ENCODE results near the gene TMX4.

Gene TMX4

DNA sequence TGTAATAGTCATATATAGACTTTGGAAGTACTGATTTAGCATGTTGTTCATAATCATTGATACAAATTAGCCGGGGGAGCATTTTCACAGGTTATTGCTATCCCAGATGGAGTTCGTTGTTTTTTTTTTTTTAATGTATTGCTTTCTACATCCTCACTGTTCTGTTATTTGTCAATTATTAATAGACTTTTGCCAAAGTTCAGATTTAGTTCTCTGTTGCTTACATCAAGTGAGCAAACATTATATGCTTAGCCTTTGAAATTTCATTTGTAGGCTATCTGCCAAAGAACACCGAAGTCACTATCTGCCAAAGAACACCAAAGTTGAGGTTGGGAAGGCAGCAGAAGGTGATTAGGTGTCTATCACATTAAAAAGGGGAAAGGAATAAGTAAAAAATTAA is 79.2 kb downstream of the TMX4 start, which contains the start of gene HAO1:
HAO1 (minus strand) TSS at position 118 of the 400 bp plus-strand sequence; CDS start at position 82, 36 bp downstream.
- POLR2A ChIA-PET: no interaction called here
- CTCF ChIA-PET: interaction anchor here (0.6 to 0.9 kb wide), 3 partner anchors 26 to 782 kb away, joined by 3 to 4 read pairs (median 3); no protein-coding TSS in a partner anchor
- no peak for TF ChIP-seq ZBTB21 (tag by site-specific recombination; IDR thresholded peaks at IDR 0.05)
- TF ChIP-seq ZNF184 (tag by site-specific recombination; IDR thresholded peaks at IDR 0.05): no peak
- no peak for TF ChIP-seq ZNF114 (tag by site-specific recombination; IDR thresholded peaks at IDR 0.05)
- TF ChIP-seq KLF16 (tag by site-specific recombination; IDR thresholded peaks at IDR 0.05): no peak
- TF ChIP-seq, protein P1, sequence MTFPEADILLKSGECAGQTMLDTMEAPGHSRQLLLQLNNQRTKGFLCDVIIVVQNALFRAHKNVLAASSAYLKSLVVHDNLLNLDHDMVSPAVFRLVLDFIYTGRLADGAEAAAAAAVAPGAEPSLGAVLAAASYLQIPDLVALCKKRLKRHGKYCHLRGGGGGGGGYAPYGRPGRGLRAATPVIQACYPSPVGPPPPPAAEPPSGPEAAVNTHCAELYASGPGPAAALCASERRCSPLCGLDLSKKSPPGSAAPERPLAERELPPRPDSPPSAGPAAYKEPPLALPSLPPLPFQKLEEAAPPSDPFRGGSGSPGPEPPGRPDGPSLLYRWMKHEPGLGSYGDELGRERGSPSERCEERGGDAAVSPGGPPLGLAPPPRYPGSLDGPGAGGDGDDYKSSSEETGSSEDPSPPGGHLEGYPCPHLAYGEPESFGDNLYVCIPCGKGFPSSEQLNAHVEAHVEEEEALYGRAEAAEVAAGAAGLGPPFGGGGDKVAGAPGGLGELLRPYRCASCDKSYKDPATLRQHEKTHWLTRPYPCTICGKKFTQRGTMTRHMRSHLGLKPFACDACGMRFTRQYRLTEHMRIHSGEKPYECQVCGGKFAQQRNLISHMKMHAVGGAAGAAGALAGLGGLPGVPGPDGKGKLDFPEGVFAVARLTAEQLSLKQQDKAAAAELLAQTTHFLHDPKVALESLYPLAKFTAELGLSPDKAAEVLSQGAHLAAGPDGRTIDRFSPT (tag by site-specific recombination; IDR thresholded peaks at IDR 0.05): no peak
- no peak for TF ChIP-seq ZNF2 (tag by site-specific recombination; IDR thresholded peaks at IDR 0.05)
- no peak for TF ChIP-seq ZNF561 (tag by site-specific recombination; IDR thresholded peaks at IDR 0.05; ENCODE audit: borderline replicate concordance)
- TF ChIP-seq ZNF10 (tag by site-specific recombination; IDR thresholded peaks at IDR 0.05): no peak
- TF ChIP-seq ZNF24 (tag by site-specific recombination; IDR thresholded peaks at IDR 0.05): no peak
- no peak for TF ChIP-seq ZNF544 (tag by site-specific recombination; IDR thresholded peaks at IDR 0.05)
- no peak for TF ChIP-seq ZNF529 (tag by site-specific recombination; IDR thresholded peaks at IDR 0.05; ENCODE audit: insufficient replicate concordance)
- no peak for TF ChIP-seq ZNF670 (tag by site-specific recombination; IDR thresholded peaks at IDR 0.05; ENCODE audit: low read depth)
- no peak for TF ChIP-seq ZNF571 (tag by site-specific recombination; IDR thresholded peaks at IDR 0.05)
- TF ChIP-seq ZNF37A (tag by site-specific recombination; IDR thresholded peaks at IDR 0.05): no peak
- Histone ChIP-seq H3K4me1 (ENCODE audit: control insufficient read depth, insufficient read depth, low read length) (no peaks in the 10 kb centered on the region), H3K36me3 (ENCODE audit: control insufficient read depth in 2 of 2, insufficient read depth in 1 of 2, low read length in 2 of 2) (no peaks in the 10 kb centered on the region), H3K4me3 (ENCODE audit: low read depth, low read length) (no peak within 1 kb of the TSS), H3K9me3 (ENCODE audit: control insufficient read depth, insufficient read depth, low read depth, low read length) (no peaks in the 10 kb centered on the region), H3K27ac (ENCODE audit: extremely low read depth, low read depth, low read length) (no peak within 1 kb of the TSS)

DNA sequence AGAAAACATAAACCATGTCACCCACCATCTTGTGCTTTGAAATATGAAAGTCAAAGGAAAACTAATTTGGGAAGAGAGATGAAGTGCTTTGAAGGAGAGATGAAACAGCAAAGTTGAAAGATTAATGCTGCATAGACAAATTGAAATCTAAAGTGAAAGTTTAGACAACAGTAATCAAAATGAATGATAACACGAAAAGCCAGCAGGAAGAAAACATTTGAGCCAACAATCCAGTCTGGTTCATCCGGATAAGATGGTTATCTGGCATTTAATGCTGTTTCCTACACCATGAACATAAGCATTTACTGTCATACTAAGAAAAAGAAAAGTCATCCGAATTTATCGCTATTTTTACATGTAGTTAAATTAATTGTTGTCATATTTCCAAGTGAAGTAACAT is 79.9 kb downstream of the TMX4 start:
- Histone ChIP-seq H3K36me3 (ENCODE audit: control insufficient read depth in 2 of 2, insufficient read depth in 1 of 2, low read length in 2 of 2) (no peaks in the 10 kb centered on the region), H3K9me3 (ENCODE audit: control insufficient read depth, insufficient read depth, low read depth, low read length) (no peaks in the 10 kb centered on the region), H3K4me3 (ENCODE audit: low read depth, low read length) (no peak overlapping the region), H3K4me1 (ENCODE audit: control insufficient read depth, insufficient read depth, low read length) (no peaks in the 10 kb centered on the region), H3K27ac (ENCODE audit: extremely low read depth, low read depth, low read length) (no peak overlapping the region)
- POLR2A ChIA-PET: no interaction called here
- no peak for TF ChIP-seq ZNF302 (tag by site-specific recombination; IDR thresholded peaks at IDR 0.05; ENCODE audit: low read depth)
- TF ChIP-seq, protein P2, sequence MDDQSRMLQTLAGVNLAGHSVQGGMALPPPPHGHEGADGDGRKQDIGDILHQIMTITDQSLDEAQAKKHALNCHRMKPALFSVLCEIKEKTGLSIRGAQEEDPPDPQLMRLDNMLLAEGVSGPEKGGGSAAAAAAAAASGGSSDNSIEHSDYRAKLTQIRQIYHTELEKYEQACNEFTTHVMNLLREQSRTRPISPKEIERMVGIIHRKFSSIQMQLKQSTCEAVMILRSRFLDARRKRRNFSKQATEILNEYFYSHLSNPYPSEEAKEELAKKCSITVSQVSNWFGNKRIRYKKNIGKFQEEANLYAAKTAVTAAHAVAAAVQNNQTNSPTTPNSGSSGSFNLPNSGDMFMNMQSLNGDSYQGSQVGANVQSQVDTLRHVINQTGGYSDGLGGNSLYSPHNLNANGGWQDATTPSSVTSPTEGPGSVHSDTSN (CRISPR knock-in tag; IDR thresholded peaks at IDR 0.05): no peak
- no peak for TF ChIP-seq OSR2 (tag by site-specific recombination; IDR thresholded peaks at IDR 0.05)
- TF ChIP-seq ZNF560 (tag by site-specific recombination; IDR thresholded peaks at IDR 0.05; ENCODE audit: borderline replicate concordance): no peak
- TF ChIP-seq ZNF350 (tag by site-specific recombination; IDR thresholded peaks at IDR 0.05): no peak
- CTCF ChIA-PET: interaction anchor here (6.1 kb wide), 1 partner anchor 781 kb away, joined by 115 read pairs; no protein-coding TSS in a partner anchor

DNA sequence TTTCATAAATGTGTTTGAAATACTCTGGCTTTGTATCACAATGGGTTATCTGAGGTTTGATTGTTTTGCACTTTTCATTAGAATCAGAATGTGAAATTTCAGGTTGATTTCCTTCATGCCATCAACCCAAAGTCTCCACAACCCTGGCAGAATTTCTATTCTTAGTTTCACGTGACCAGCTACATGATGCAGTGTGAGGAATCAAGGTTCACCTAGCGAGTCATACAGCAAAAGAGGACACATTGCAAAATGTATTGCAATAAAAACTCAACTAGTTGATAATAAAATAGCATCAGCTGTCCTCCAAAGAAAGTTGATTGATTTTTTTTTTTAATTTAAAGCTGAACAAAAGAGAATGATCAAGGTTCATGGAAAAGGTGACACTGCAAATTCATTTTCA is 81.5 kb downstream of the TMX4 start:
- H3K4me3 ChIP-seq (ENCODE audit: low read depth, low read length): no peak overlapping the region
- POLR2A ChIA-PET: no interaction called here
- no peaks in the 10 kb centered on the region for H3K4me1 ChIP-seq (ENCODE audit: control insufficient read depth, insufficient read depth, low read length)
- TF ChIP-seq SCRT2 (tag by site-specific recombination; IDR thresholded peaks at IDR 0.05): no peak
- TF ChIP-seq ZSCAN16 (tag by site-specific recombination; IDR thresholded peaks at IDR 0.05): no peak
- TF ChIP-seq, protein P3, sequence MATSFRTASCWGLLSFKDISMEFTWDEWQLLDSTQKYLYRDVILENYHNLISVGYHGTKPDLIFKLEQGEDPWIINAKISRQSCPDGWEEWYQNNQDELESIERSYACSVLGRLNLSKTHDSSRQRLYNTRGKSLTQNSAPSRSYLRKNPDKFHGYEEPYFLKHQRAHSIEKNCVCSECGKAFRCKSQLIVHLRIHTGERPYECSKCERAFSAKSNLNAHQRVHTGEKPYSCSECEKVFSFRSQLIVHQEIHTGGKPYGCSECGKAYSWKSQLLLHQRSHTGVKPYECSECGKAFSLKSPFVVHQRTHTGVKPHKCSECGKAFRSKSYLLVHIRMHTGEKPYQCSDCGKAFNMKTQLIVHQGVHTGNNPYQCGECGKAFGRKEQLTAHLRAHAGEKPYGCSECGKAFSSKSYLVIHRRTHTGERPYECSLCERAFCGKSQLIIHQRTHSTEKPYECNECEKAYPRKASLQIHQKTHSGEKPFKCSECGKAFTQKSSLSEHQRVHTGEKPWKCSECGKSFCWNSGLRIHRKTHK (tag by site-specific recombination; IDR thresholded peaks at IDR 0.05): no peak
- no peak for TF ChIP-seq HOXD13 (CRISPR knock-in tag; IDR thresholded peaks at IDR 0.05; ENCODE audit: borderline replicate concordance)
- TF ChIP-seq, protein P4, sequence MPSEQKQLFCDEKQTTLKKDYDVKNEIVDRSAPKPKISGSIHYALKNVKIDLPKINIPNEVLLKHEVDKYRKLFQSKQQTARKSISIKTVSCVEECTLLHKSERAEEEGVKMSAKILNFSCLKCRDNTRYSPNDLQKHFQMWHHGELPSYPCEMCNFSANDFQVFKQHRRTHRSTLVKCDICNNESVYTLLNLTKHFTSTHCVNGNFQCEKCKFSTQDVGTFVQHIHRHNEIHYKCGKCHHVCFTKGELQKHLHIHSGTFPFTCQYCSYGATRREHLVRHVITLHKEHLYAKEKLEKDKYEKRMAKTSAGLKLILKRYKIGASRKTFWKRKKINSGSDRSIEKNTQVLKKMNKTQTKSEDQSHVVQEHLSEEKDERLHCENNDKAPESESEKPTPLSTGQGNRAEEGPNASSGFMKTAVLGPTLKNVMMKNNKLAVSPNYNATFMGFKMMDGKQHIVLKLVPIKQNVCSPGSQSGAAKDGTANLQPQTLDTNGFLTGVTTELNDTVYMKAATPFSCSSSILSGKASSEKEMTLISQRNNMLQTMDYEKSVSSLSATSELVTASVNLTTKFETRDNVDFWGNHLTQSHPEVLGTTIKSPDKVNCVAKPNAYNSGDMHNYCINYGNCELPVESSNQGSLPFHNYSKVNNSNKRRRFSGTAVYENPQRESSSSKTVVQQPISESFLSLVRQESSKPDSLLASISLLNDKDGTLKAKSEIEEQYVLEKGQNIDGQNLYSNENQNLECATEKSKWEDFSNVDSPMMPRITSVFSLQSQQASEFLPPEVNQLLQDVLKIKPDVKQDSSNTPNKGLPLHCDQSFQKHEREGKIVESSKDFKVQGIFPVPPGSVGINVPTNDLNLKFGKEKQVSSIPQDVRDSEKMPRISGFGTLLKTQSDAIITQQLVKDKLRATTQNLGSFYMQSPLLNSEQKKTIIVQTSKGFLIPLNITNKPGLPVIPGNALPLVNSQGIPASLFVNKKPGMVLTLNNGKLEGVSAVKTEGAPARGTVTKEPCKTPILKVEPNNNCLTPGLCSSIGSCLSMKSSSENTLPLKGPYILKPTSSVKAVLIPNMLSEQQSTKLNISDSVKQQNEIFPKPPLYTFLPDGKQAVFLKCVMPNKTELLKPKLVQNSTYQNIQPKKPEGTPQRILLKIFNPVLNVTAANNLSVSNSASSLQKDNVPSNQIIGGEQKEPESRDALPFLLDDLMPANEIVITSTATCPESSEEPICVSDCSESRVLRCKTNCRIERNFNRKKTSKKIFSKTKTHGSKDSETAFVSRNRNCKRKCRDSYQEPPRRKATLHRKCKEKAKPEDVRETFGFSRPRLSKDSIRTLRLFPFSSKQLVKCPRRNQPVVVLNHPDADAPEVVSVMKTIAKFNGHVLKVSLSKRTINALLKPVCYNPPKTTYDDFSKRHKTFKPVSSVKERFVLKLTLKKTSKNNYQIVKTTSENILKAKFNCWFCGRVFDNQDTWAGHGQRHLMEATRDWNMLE (tag by site-specific recombination; conservative IDR thresholded peaks at IDR 0.05; ENCODE audit: low read depth): no peak

More for the DNA sequence above, 81.5 kb downstream of the TMX4 start:
- Histone ChIP-seq H3K27ac (ENCODE audit: extremely low read depth, low read depth, low read length) (no peak overlapping the region), H3K9me3 (ENCODE audit: control insufficient read depth, insufficient read depth, low read depth, low read length) (no peaks in the 10 kb centered on the region), H3K36me3 (ENCODE audit: control insufficient read depth in 2 of 2, insufficient read depth in 1 of 2, low read length in 2 of 2) (no peaks in the 10 kb centered on the region)
- CTCF ChIA-PET: interaction anchor here (0.6 to 6.1 kb wide), 8 partner anchors 10 to 1303 kb away, joined by 3 to 115 read pairs (median 4); no protein-coding TSS in a partner anchor

All from HEK293 (cell line).